ENCODE data around the gene WWC2.

Gene WWC2

GRCh38 chr4:183164963-183165362 lies 65.9 kb downstream of the WWC2 start:
- in situ Hi-C loops (cut with MboI; ENCODE audit: low sequenced_read_pairs) = no loop called here

DNA sequence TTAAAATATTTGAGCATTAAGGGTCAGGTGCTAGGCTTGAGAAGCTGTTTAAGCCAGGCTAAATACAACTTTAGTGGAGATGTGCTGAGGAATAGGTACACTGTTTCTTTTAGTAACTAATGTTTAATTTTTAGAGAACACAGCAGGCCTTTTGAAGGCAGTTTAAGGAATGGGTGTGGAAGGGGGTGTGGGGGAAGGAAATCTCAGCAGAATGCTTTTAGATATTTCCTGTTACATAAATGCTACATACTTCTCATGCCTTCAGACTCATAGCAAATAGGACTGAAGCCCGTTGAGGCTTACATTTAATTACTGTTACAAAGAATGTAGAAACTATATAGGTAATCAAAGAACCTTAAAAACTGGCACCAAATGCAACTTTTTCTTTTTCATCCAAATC lies 66.3 kb downstream of the WWC2 start:
- in situ Hi-C loops (cut with MboI; ENCODE audit: low sequenced_read_pairs) = no loop called here

GRCh38 chr4:183170894-183171293 lies 71.8 kb downstream of the WWC2 start:
- in situ Hi-C loops (cut with MboI; ENCODE audit: low sequenced_read_pairs) = no loop called here

DNA sequence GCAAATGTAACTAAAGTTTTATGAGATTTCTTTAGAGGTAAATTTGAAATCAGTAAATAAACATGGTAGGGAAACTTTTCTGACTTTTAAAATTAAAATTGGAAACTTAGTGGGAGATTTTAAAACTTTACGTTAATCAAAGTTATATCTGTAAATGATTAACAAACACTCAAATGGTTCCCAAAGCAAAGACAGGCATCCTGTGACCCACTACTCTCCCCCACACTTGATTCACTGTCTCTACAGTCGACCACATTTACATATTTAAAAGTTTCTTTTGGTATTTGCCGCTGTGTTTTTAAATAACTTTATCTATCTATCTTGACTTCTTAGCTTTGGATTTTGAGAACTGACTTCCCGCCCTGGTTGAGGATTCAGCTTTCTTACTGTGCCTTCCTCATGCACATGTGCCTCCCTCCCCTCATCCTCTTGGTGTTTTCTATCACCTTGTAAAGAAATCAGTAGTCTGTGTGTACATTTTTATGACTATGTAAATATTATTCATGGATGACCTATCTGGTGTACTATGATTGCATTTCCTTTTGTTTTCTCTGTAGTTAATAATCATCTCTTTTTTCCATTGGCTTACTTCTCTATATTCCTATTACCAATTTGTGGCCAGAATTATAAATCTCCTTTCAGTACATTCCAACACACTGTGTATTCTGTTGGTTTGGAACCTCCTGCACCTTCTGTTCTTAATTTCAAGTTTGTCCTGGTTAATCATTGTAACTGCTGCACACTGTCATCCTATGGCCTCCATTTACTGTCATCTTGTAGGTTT lies 72.6 kb downstream of the WWC2 start:
- in situ Hi-C loops (cut with MboI; ENCODE audit: low sequenced_read_pairs) = no loop called here

- in situ Hi-C loops (cut with MboI; ENCODE audit: low sequenced_read_pairs) = no loop called here
These were observed 73.8 kb downstream of the WWC2 start for GRCh38 chr4:183172881-183173280.

DNA sequence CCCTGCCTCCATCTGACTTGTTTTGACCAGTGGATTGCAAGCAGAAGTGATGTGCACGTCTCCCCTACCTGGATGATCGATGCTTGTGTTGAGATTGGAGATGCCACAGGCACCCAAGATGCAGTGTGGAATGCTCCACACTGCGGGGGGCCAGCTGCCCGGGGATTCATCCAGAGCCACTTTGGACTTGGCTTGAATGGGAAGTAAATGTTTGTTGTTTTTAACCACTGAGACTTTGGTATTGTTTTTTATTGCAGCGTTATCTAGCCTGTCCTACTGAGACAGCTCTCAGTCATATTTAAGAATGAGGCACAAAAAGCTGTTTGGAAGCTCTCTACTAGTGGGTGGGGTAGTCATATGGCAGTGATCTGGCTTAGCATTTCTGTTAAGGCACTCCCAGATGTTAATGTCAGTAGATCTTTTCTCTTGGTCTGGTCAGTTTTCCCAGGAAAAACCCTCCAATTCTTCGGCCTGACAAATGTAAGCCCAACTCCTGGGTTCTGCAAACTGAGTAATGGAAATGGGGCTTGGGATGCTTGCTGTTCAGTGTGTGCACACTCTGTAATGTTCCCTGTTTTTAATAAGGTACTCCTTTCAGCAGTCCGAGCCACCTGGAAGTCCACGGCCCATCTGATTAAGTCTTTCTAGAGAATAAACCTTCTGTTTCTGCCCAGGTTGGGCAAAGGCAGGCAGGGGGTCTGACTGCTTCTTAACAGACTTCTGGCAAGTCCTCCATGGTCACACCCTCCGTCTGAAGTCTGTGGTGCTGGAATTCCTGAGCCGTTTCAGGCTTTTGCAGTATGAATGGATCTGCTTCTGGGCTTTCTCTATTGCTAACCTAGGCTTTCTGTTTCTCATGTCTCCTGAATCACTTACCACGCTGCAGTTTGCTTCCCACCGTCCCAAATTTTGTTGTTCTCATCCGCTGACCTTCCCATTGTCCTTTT lies 74.8 kb downstream of the WWC2 start:
- in situ Hi-C loops (cut with MboI; ENCODE audit: low sequenced_read_pairs) = no loop called here

DNA sequence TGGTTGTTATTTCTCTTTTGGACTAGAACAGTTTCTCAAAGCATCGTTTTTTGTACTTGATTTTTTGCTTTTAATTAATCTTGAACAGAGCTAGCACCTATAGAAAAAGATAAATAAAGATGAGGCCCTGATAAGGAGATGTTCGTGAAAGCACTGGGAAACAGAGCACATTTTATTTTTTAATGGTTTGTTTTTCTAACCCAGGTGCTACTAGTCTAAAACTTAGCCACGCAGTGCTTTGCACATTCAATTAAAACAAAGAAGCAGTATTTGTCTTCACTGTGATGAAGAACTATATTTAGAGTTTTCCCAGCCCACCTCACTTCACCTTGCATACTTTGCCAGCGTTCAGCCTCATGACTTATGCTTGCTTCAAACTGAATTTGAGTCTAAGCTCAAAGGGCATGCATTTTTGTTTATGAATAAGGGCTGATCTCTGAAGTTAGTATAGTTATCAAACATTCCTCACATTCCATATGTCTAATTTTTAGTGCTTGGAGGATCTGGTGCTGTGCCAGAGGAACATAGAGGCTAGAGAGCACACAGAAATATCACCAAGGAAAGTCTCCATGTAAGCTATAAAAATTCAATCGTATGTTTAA lies 76.7 kb downstream of the WWC2 start:
- in situ Hi-C loops (cut with MboI; ENCODE audit: low sequenced_read_pairs) = no loop called here

- in situ Hi-C loops (cut with MboI; ENCODE audit: low sequenced_read_pairs) = no loop called here
These were observed 77.9 kb downstream of the WWC2 start for GRCh38 chr4:183177001-183177400.

- in situ Hi-C loops (cut with MboI; ENCODE audit: low sequenced_read_pairs) = no loop called here
These were observed 79.1 kb downstream of the WWC2 start for GRCh38 chr4:183178201-183178600.

- in situ Hi-C loops (cut with MboI; ENCODE audit: low sequenced_read_pairs) = no loop called here
These were observed 81.0 kb downstream of the WWC2 start for GRCh38 chr4:183180096-183180495.

DNA sequence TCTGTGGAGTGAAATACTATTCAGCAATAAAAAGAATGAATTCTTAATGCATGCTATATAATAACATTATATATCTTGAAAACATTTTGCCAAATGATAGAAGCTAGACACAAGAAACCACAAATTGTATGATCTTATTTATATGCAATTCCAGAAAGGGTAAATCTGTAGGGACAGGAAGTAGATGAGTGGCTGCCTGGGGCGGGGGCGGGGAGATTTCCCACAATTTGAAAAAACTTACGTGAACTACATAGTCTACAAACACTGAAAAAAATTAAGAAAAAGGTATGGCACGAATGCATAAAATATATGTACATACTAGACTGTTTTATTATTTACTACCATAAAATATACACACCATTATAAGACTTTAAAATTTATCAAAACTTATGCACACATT lies 81.6 kb downstream of the WWC2 start:
- in situ Hi-C loops (cut with MboI; ENCODE audit: low sequenced_read_pairs) = no loop called here

GRCh38 chr4:183181081-183181480 lies 82.0 kb downstream of the WWC2 start:
- in situ Hi-C loops (cut with MboI; ENCODE audit: low sequenced_read_pairs) = no loop called here

DNA sequence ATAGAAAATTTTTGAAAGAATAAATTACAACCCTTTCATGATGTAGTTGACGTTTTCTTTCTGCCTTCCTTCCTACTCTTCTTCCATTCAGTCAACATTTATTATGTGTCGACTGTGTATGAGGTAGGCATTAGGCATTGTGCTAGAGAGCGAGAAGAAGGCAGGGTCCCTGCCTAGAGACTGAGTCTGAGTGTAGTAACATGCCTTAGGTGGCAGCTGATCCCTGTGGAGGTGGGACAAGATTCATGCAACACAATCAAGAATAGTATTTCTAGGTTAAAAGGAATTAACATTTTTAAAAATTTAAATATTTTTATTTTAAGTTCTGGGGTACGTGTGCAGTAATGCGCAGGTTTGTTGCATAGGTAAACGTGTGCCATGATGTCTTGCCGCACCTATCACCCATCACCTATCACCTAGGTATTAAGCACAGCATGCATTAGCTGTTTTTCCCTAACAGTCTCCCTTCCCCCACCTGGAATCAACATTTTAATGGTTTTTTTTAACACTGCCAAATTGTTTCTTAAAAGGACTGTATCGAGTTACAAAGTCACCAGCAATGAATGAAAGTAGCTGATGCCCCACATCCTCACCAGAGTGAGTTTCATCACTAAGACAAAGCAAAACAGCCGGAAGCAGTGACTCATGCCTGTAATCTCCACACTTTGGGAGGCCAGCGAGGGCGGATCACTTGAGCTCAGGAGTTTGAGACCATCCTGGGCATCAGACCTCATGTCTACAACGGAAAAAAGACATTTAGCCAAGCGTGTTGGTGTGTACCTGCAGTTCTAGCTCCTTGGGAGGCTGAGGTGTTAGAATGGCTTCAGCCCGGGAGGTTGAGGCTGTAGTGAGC lies 84.0 kb downstream of the WWC2 start:
- in situ Hi-C loops (cut with MboI; ENCODE audit: low sequenced_read_pairs) = no loop called here

DNA sequence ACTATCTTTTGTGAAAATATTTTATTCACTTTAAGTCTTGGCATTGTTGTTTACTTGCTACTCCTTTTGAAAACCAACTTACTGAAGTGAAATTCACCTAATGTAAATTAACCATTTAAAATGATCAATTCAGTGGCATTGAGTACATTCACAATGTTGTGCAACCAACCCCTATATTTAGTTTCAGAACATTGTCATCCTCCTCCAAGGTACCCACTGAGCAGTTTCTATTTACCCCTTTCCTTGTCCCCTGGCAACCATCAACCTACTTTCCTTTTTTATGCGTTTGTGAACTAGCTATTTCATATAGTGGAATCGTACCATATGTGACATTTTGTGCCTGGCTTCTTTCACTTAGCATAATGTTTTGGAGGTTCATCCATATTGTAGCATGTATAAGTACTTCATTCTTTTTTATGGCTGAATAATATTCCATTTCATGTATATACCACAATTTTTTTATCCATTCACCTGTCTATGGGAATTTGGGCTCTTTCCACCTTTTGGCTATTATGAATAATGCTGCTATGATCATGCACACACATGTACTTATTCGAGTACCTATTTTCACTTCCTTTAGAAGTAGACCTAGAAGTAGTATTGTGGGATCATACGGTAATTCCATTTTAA lies 85.0 kb downstream of the WWC2 start:
- in situ Hi-C loops (cut with MboI; ENCODE audit: low sequenced_read_pairs) = no loop called here

- in situ Hi-C loops (cut with MboI; ENCODE audit: low sequenced_read_pairs) = no loop called here
These were observed 86.0 kb downstream of the WWC2 start for GRCh38 chr4:183185018-183185417.

DNA sequence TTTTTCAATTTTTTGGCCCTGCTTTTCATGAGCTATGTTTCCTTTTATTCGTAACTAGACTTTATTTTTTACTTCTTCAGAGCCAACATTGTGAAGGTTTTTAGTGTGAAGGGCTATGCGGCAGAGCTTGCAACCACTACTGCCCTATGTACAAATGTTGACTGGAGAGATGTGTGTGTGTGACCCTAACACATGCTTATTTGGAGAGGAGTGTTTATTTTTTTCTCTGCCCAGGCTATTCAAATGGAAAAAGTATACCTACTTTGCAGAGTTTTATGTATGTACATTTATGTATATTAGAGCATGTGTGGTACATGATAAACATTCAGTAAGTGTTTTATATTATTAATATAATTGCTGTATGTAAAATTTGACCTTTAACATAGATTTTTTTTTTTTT lies 86.5 kb downstream of the WWC2 start:
- in situ Hi-C loops (cut with MboI; ENCODE audit: low sequenced_read_pairs) = no loop called here

GRCh38 chr4:183186813-183187212 lies 87.8 kb downstream of the WWC2 start:
- in situ Hi-C loops (cut with MboI; ENCODE audit: low sequenced_read_pairs) = no loop called here

- in situ Hi-C loops (cut with MboI; ENCODE audit: low sequenced_read_pairs) = no loop called here
These were observed 92.0 kb downstream of the WWC2 start for GRCh38 chr4:183190900-183191527.

DNA sequence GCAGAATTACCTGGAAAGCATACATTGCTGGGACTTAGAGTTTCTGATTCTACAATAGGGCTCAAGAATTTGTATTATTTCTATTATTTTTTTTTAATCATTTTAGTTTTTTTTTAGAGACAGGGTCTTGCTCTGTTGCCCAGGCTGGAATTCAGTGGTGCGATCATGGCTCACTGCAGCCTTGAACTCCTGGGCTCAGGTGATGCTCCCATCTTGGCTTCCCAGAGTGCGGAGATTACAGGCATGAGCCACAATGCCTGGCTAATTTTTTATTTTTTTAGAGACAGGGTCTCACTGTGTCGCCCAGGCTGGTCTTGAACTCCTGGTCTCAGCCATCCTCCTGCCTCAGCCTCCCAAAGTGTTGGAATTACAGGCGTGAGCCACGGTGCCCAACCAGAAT lies 92.6 kb downstream of the WWC2 start:
- in situ Hi-C loops (cut with MboI; ENCODE audit: low sequenced_read_pairs) = no loop called here

DNA sequence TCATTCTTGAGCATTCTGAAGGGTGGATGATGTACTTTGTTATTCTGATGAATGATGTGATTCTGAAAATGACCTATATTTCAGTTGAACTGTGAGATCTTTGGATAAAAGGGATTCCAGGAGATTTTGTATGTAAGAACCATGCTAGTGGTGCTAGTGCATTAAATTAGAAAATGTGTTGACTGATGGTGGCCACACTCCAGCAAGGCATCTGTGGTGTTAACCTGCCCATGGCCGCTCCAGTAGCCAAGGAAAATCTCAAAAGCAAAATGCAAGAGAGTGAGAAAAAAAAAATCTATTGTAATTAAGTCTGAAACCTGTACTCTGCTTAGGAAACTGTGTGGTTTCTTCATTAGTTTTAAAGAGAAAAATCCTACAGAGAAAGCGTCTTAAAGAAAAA lies 93.5 kb downstream of the WWC2 start:
- in situ Hi-C loops (cut with MboI; ENCODE audit: low sequenced_read_pairs) = no loop called here

Measured in hTERT RPE-1 (cell line).